HG02870 (cell line): ENCODE results near the gene TNNT3.

ENCODE experiments used
- ATAC-seq: cut with Tn5 transposase; IDR thresholded peaks from one replicate; pipeline ENCODE4 v1.9.1; 2021; ENCODE audit warnings: mild to moderate bottlenecking, moderate library complexity; ENCODE audit not compliant: unreplicated experiment

TNNT3 gene

GRCh38 chr11:1947592-1948237 lies 28.2 kb downstream of the TNNT3 start:
- no peak for ATAC-seq

DNA sequence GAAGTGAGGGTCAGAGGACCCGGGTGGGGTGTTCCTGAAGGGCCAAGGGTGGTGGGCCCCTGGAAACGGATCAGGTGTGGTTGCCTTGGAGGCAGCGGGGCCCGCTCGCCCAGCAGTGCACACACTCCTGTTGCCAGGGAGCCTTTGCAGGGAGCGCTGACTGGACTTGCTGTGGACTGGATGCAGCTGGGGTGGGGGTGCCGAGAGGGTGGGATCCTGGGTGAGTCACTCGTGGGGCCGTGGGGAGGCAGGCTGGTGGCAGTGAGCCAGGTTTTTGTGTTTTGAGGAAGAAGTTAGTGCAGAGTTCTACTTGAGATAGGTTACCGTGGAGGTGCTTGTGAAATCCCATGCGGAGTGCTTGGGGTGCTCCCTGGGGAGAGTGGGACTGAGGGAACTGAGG lies 28.9 kb downstream of the TNNT3 start:
- no peak for ATAC-seq

- ATAC-seq: no peak
These were observed 29.8 kb downstream of the TNNT3 start for GRCh38 chr11:1949302-1949701.

DNA sequence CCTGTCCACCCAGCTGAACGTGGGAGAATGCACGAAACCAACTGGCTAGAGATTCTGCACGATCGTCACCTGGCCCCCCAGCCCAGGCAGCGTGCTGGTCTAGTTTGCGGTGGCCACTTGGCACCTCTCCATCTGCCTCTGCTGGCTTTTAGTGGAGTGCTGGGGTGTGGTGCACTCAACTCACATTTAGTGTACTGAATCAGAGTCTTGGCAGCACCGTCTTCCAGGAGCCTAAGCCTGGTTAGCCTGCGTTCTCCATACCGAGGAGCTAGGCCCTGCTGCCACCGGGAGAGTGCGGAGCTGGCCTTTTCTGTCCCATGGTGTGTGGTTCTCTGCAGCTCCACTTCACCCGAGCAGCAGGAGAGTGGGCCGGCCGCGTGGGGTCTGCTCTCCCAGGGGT lies 30.4 kb downstream of the TNNT3 start:
- ATAC-seq: no peak

- no peak for ATAC-seq
These were observed 33.4 kb downstream of the TNNT3 start for GRCh38 chr11:1952806-1953482.

DNA sequence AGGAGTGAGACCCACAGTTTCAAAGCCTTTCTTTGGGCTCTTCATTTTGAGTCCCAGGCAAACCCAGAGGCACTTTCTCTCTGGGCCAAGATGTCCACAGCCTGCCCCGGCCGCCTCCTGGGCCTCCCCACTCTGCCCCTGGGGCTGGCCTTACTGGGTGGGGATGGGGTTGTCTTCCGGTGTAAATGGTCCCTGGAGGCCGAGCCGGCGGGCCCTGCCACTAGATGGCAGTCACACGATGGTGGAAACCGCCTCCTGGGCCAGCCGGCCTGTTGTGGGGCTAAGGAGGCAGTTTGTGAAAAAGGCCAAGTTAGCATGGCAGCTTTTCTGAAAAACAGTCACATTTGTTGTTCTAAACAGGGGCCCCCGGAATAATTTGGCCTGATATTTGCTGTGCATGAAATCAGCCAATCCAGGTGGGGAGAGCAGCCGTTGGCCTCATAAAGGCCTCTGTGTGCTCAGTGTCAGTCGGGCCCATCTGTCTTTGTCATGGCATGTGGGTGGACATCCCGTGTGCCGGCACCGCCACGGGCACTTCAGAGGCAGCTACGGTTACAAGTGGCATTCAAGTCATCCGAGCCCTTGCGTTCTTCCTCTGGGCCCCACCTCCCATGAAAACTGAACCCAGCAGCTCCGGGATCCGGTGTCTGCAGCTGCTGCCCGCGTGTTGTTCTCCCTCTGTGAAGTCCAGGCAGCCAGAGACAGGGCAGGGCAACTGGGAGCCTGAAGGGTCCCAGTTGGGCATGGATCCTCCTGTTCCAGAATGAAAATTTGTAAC lies 34.2 kb downstream of the TNNT3 start:
- ATAC-seq: no peak

DNA sequence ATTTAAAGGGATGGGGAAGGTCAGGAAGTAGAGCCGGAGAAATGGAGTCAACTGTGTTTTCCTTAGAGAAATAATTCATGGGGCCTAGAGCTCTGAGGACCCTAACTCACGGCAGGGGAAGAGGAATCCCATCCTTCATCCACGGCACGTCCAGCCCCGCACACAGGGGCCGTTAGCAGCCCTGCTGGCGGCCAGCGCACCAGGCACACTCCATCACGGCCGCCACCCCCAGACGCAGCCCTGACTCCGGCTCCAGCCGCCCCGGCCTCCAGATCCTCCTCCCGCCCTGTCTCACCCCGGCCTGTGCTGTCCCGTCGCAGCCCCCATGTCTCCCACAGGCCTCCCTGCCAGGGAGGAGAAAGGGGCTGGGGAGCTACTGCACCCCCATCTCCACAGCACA lies 38.9 kb downstream of the TNNT3 start:
- ATAC-seq: no peak

GRCh38 chr11:1959786-1960185 lies 40.3 kb downstream of the TNNT3 start:
- no peak for ATAC-seq

DNA sequence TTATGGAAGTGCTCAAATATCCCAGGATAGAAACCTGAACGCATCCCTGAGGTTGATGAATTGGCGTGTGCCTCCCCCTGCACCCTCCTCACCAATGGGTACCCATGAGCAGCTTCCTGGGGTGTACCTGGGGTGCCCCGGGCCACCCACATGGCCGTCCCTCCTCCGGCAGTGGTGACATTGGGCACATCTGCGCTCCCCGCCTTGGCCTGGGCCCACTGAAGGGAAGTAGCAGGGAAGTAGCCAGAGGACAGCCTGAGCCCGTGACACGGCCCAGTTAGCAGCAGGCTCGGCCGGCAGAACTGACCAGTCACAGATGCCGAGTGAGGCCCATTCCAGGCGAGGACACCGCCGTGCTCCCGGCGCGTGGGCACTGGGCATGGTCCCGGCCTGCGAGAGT lies 44.4 kb downstream of the TNNT3 start:
- no peak for ATAC-seq

- no peak for ATAC-seq
These were observed 44.8 kb downstream of the TNNT3 start for GRCh38 chr11:1964348-1964747.

DNA sequence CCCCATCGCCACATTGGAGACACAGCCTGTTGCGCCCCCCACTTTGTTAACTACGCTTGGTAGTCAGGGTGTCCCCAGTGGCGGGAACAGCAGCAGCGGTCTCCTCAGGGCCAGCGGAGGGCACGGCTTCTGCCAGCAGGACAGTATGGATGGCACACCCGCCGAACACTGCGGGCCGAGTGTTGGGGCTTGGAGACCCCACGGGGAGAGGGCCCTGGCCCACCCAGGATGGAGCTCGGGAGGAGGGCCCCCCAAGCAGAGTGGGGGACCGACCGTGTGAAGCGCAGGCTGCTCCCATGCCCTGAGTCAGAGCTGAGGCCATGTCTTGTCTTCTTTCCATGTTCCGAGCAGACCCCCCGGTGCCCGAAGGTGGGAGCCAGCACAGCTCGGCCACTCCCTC lies 45.5 kb downstream of the TNNT3 start:
- ATAC-seq: no peak

- ATAC-seq: no peak
These were observed 47.0 kb downstream of the TNNT3 start for GRCh38 chr11:1966531-1966930.

DNA sequence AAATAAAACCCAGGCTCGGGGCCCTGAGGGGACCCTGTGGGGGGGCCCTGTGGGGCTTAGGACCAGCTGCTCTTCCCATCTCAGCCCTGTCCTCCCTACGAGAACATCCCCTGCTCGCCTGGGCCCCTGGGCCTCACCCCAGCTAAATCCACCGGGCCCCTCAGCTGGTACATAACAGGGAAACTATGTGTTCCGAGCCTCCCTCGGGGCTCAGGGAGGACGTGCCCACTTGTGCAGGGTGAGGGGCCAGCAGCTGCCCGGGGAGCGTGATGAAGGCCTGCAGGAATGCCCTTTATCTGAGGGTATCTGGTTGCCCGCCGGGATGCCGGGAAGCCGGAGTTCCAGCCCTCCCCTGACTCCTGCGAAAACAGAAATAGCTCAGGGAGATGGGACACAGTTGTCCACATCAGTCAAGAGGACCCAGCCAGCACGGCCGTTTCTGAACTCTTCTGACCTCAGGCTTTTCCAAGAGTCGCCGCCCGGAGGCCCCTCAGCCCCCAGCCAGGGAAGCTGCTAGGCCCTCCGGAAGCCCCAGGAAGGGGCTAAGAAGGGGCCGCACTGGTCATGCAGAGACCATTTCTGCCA lies 48.2 kb downstream of the TNNT3 start:
- ATAC-seq: no peak

DNA sequence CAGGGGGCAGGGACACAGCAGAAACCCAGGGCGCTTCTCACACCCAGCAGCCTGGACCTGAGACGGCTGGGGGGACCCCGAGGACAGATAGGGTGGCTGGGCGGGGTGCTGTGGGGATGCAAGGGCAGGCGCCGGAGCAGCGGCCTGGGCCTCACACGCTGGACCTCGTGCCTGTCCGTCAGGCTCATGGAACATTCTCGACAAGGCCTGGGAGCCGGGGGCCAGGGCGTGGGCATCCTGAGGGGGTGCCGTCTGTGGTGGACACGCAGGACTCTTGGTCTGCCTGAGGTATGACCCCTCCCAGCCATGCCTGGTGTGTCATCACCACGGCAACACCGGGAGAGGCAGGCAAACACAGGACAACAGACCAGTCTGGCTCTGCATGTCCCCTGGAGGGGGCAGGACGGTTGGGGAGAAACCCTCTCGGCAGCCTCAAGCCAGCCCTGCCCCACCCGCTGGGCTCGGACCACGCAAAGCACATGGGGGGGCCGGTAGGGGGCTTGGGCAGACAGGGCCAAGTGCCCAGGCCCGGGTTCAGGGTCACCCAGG lies 49.0 kb downstream of the TNNT3 start:
- ATAC-seq: no peak

DNA sequence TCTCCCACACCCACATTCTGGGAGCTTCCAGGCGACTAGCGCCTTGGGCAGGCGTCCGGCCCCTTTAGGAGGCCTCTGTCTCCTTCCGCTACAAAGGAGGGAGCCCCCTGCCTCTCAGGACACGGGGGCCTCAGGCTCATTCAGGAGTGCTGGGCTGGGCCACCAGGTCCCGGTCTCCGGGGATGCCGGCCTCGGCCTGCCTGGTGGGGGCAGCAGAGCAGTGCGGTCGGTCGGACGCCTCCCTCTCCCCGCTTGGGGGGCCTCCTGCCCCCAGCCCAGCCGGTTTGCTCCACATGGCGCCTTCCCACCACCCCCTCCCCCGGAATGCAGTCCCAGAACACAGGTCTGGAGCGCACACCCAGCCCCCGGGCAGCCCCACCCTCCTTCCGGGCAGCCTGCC lies 49.5 kb downstream of the TNNT3 start:
- no peak for ATAC-seq

GRCh38 chr11:1969776-1970175 lies 50.3 kb downstream of the TNNT3 start:
- ATAC-seq: no peak

DNA sequence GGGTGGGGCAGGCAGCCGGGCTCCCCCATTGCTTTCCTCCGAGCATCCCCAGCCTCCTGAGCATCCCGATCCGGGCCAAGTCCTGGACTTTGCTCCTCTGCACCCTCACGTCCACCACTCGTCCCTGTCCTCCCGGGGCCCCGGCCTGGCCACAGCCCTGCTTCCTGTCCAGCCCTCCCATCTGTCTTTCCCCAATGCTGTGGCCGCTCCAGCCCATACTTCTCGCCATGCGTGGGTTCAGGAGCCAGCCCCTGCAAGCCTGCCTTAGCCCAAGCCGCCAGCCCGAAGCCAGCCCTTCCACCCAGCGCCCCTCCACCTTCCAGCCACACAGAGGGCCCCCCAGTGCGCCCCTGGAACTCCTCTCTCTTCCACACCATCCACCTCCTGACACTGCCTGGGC lies 51.5 kb downstream of the TNNT3 start:
- ATAC-seq: no peak

- ATAC-seq: no peak
These were observed 55.7 kb downstream of the TNNT3 start for GRCh38 chr11:1975185-1975584.

GRCh38 chr11:1978720-1979473 lies 59.4 kb downstream of the TNNT3 start:
- ATAC-seq: no peak

- ATAC-seq: no peak
These were observed 60.1 kb downstream of the TNNT3 start for GRCh38 chr11:1979607-1980006.
